Measurements from ENCODE around the gene CCDC83. TPM values are rescaled to one million over a fixed set of nuclear protein-coding genes. Genes with fewer than 3 reads are reported as not detected.
"Not testable (repeated sequence)": the region's sequence is repeated elsewhere in the genome, so short reads cannot be mapped to it uniquely, and the experiment has no call there.

Gene CCDC83
- total RNA-seq, 1 donor from 2014 or later = not detected

DNA sequence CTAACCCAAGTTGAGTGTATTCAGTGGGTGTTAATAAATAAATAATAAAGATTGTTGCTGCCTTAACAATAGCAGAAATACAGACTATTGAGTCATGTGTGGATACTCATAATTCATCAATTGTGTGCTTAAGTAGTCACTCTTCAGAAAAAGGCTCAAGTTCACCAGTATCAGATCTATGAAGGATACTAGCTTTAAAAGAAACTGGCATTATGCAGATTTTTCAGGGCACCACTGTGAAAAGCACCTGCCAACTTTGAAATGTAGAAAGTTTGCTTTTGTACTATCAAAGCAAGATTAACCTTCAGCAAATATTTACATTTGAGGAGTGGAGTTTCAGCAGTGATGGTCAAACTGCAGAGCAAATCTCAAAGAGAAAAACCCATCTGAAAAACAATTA is 24.1 kb upstream of the CCDC83 start:
- no peaks in the 10 kb centered on the region for H3K36me3 Mint-ChIP-seq (ENCODE audit: unreplicated experiment)
- peaks cover 1% of the 10 kb centered on the region for H3K9me3 Mint-ChIP-seq (ENCODE audit: unreplicated experiment)
- H3K27ac Mint-ChIP-seq (ENCODE audit: unreplicated experiment) = no peak overlapping the region
- no peak for DNase-seq
- no peak for TF ChIP-seq CTCF (IDR thresholded peaks at IDR 0.05; ENCODE audit: partially characterized antibody, unreplicated experiment)
- no peak overlapping the region for H3K4me3 Mint-ChIP-seq (ENCODE audit: unreplicated experiment)
- H3K4me1 Mint-ChIP-seq (ENCODE audit: low read depth, unreplicated experiment) = peaks cover 3% of the 10 kb centered on the region
- peaks cover 3% of the 10 kb centered on the region for H3K27me3 Mint-ChIP-seq (ENCODE audit: unreplicated experiment)

- Mint-ChIP-seq H3K4me1 (ENCODE audit: low read depth, unreplicated experiment) (no peaks in the 10 kb centered on the region), H3K9me3 (ENCODE audit: unreplicated experiment) (peaks cover 1% of the 10 kb centered on the region), H3K4me3 (ENCODE audit: unreplicated experiment) (no peak overlapping the region), H3K36me3 (ENCODE audit: unreplicated experiment) (no peaks in the 10 kb centered on the region), H3K27me3 (ENCODE audit: unreplicated experiment) (no peaks in the 10 kb centered on the region), H3K27ac (ENCODE audit: unreplicated experiment) (no peak overlapping the region)
- TF ChIP-seq CTCF (IDR thresholded peaks at IDR 0.05; ENCODE audit: partially characterized antibody, unreplicated experiment) = no peak
- DNase-seq = no peak
Observed at GRCh38 chr11:85835263-85835662, 19.9 kb upstream of the CCDC83 start.

GRCh38 chr11:85835729-85836128 is 19.5 kb upstream of the CCDC83 start:
- TF ChIP-seq CTCF (IDR thresholded peaks at IDR 0.05; ENCODE audit: partially characterized antibody, unreplicated experiment) = no peak
- H3K4me3 Mint-ChIP-seq (ENCODE audit: unreplicated experiment) = no peak overlapping the region
- no peaks in the 10 kb centered on the region for H3K27me3 Mint-ChIP-seq (ENCODE audit: unreplicated experiment)
- H3K27ac Mint-ChIP-seq (ENCODE audit: unreplicated experiment) = no peak overlapping the region
- H3K9me3 Mint-ChIP-seq (ENCODE audit: unreplicated experiment) = peaks cover 1% of the 10 kb centered on the region
- no peaks in the 10 kb centered on the region for H3K4me1 Mint-ChIP-seq (ENCODE audit: low read depth, unreplicated experiment)
- no peak for DNase-seq
- H3K36me3 Mint-ChIP-seq (ENCODE audit: unreplicated experiment) = no peaks in the 10 kb centered on the region

GRCh38 chr11:85840932-85841331 is 14.3 kb upstream of the CCDC83 start:
- H3K4me1 Mint-ChIP-seq (ENCODE audit: low read depth, unreplicated experiment); H3K9me3 Mint-ChIP-seq (ENCODE audit: unreplicated experiment); H3K4me3 Mint-ChIP-seq (ENCODE audit: unreplicated experiment); H3K36me3 Mint-ChIP-seq (ENCODE audit: unreplicated experiment); H3K27me3 Mint-ChIP-seq (ENCODE audit: unreplicated experiment); H3K27ac Mint-ChIP-seq (ENCODE audit: unreplicated experiment); DNase-seq: not testable (repeated sequence)

DNA sequence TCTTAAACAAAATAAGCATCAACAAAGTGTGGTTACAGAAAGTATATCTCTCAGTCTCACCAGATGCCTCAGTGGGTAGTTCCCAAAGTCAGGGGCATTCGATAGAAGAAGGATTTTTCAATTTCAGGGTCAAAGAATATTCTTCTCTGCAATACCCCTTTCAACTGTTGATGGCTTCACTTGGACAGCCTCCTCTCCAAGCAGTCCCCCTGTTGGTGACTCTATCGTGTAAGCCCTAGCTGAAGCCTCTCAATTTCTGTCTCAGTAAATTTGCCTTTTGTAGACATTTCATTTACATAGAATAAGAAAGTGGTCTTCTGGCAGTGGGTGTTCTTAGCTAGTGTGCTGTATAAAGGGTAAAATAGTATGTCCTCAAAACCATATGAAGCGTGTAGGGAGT is 11.3 kb upstream of the CCDC83 start:
- TF ChIP-seq CTCF (IDR thresholded peaks at IDR 0.05; ENCODE audit: partially characterized antibody, unreplicated experiment) = no peak
- H3K4me3 Mint-ChIP-seq (ENCODE audit: unreplicated experiment) = no peak overlapping the region

More for the DNA sequence above, 11.3 kb upstream of the CCDC83 start:
- Mint-ChIP-seq H3K9me3 (ENCODE audit: unreplicated experiment) (no peaks in the 10 kb centered on the region), H3K27ac (ENCODE audit: unreplicated experiment) (no peak overlapping the region), H3K27me3 (ENCODE audit: unreplicated experiment) (no peaks in the 10 kb centered on the region), H3K36me3 (ENCODE audit: unreplicated experiment) (no peaks in the 10 kb centered on the region), H3K4me1 (ENCODE audit: low read depth, unreplicated experiment) (no peaks in the 10 kb centered on the region)
- DNase-seq = no peak
